Endodermal cell (in vitro differentiated cells): ENCODE results near the gene CACNB1. TPM values are rescaled to one million over a fixed set of nuclear protein-coding genes. Genes with fewer than 3 reads are reported as not detected.

Experiments
- DNase-seq: peaks from one replicate; pipeline ENCODE4 v3.0.0-alpha.2; 2017
- H3K27ac ChIP-seq: 2 replicates; pipeline ENCODE4 v1.5.1; 2013; ENCODE audit warnings: mild to moderate bottlenecking, low read depth, low read length, moderate library complexity
- H3K27me3 ChIP-seq: 2 replicates; pipeline ENCODE4 v1.6.1; 2013; ENCODE audit warnings: mild to moderate bottlenecking, low read length, moderate library complexity; ENCODE audit not compliant: insufficient read depth, control insufficient read depth, poor library complexity, severe bottlenecking
- H3K36me3 ChIP-seq: 2 replicates; pipeline ENCODE4 v1.7.0; 2013; ENCODE audit warnings: mild to moderate bottlenecking, low read length, moderate library complexity; ENCODE audit not compliant: control insufficient read depth, insufficient read depth
- H3K4me1 ChIP-seq: one replicate; pipeline ENCODE4 v1.7.0; 2013; ENCODE audit warnings: low read length; ENCODE audit not compliant: control insufficient read depth, insufficient read depth
- H3K4me3 ChIP-seq: 2 replicates; pipeline ENCODE4 v1.5.1; 2013; ENCODE audit warnings: mild to moderate bottlenecking, low read length, moderate library complexity
- H3K9ac ChIP-seq: 2 replicates; pipeline ENCODE4 v1.6.1; 2013; ENCODE audit warnings: mild to moderate bottlenecking, low read length, moderate library complexity; ENCODE audit not compliant: poor library complexity, severe bottlenecking; ENCODE audit errors: extremely low read depth
- H3K9me3 ChIP-seq: 2 replicates; pipeline ENCODE4 v1.6.1; 2013; ENCODE audit warnings: mild to moderate bottlenecking, low read length, moderate library complexity; ENCODE audit not compliant: control insufficient read depth
- H3K27ac Mint-ChIP-seq: 2 replicates; pipeline ENCODE4 v1.8.0; 2020; ENCODE audit warnings: mixed read lengths
- H3K27me3 Mint-ChIP-seq: 2 replicates; pipeline ENCODE4 v1.8.0; 2021; ENCODE audit warnings: mild to moderate bottlenecking, mixed read lengths; ENCODE audit not compliant: insufficient read depth
- H3K36me3 Mint-ChIP-seq: 2 replicates; pipeline ENCODE4 v1.8.0; 2020; ENCODE audit warnings: low read depth, mixed read lengths
- H3K4me1 Mint-ChIP-seq: 2 replicates; pipeline ENCODE4 v1.8.0; 2020; ENCODE audit warnings: mixed read lengths
- H3K4me3 Mint-ChIP-seq: 2 replicates; pipeline ENCODE4 v1.8.0; 2020; ENCODE audit warnings: mild to moderate bottlenecking, moderate library complexity, mixed read lengths
- H3K9me3 Mint-ChIP-seq: 2 replicates; pipeline ENCODE4 v1.8.0; 2020; ENCODE audit warnings: mild to moderate bottlenecking, mixed read lengths
- WGBS, 2 experiments: methylation state at CpG; one replicate each; pipeline versions ENCODE4 v1.1.5 to v1.1.7; 2013; ENCODE audit warnings: missing lambda C conversion rate in 2 of 2, mixed read lengths in 1 of 2; ENCODE audit not compliant: insufficient coverage in 1 of 2, insufficient read length in 1 of 2; 5-methylcytosine and 5-hydroxymethylcytosine counted together
- long read RNA-seq, 4 experiments: library from polyadenylated mRNA in 2 of 4; library from RNA in 1 of 4; library from capped mRNA in 1 of 4; stranded (forward) in 3 of 4; unstranded in 1 of 4; transcript quantifications; one replicate each; pipeline ENCODE4 v2.0.0, GENCODE V29; 2020 to 2021; ENCODE audit warnings: inconsistent platforms in 1 of 4
- polyA plus RNA-seq, 2 experiments: library from polyadenylated mRNA; stranded (reverse); fragments of 50-300 nt; gene quantifications; one replicate each; pipeline ENCODE4 v1.2.3, GENCODE V29; 2013
- total RNA-seq, 2 donors: library from RNA; stranded (reverse); fragmentation: NEBNext Ultra II Directional in 1 of 2; extraction: Animal tissue kit (Norgen Biotek cat#: 25700) in 1 of 2; gene quantifications; 2 replicates in 1 of 2; 3 replicates in 1 of 2; pipeline ENCODE4 v1.2.1, GENCODE V29; 2021
- TF ChIP-seq, protein P1 (sequence below): fragments of 200-600 bp; sonication (generic); conservative IDR thresholded peaks from 2 replicates; pipeline ENCODE4 v1.5.0; 2021; ENCODE audit warnings: antibody characterized with exemption, mild to moderate bottlenecking

Gene CACNB1
- 10 to 100 TPM; 12.2 to 13.2 TPM for total RNA-seq
- 15.9 TPM for polyA plus RNA-seq (2013, experiment 1 of 2)
- 12.4 TPM for polyA plus RNA-seq (2013, experiment 2 of 2)
- long read RNA-seq, experiment 1, partial matches to known transcripts, result 4 of 4 reads
- long read RNA-seq, experiment 1, other reads (novel, unspliced or antisense), result 0 of 4 reads
- long read RNA-seq, experiment 2, transcript CACNB1-212 (13 exons, 3,722 nt), result major isoform, 9 of 22 reads
- long read RNA-seq, experiment 2, partial matches to known transcripts, result 2 of 22 reads
- long read RNA-seq, experiment 2, other reads (novel, unspliced or antisense), result 11 of 22 reads
- long read RNA-seq, experiment 3, partial matches to known transcripts, result 0 of 3 reads
- long read RNA-seq, experiment 3, other reads (novel, unspliced or antisense), result 2 of 3 reads
- long read RNA-seq, experiment 4, partial matches to known transcripts, result 1 of 1 reads
- long read RNA-seq, experiment 4, other reads (novel, unspliced or antisense), result 0 of 1 reads

DNA sequence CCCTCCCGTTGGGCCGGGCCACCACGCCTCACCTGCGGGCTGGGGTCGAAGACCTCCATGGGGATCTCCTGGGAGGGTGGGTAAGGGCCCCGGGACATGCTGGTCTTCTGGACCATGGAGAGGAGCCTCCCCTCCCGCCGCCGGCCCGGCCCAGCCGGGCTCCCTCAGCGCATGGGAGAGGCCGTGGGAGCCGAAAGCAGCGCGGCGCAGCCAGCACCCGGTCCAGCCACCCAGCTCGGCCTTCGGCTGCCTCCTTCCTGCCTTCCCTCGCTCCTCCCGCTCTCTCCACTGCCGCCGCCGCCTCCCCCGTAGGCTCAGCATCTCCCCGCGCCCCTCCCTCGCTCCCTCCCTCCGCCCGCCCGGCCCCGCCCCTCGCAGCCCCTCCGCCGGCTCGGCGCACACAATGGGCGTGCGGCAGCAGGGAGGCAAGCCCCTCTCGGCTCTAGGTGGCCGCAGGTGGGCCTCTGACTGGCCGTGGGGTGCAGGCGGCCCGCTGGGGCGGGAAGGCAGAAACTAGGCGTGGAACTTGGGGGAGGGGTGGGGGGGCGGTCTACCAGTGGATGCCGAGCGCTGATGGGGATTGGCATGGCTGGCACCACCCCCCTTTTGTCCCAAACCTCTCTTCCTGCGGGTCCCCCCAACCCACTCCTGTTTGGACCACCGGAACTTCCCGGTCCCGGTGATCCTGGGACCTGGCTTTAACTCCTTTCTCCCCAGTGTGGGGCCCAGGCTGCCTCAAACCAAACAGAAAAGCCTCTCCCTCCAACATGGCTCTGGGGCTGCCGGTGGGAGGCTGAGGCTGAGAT is at the start of gene CACNB1:
Gene CACNB1, minus strand, starts transcription at position 290 of the 806 bp plus-strand sequence. Its CDS starts 174 bp downstream, at position 116.
- peaks cover 31% of the 10 kb centered on the region for H3K36me3 Mint-ChIP-seq
- H3K4me3 ChIP-seq, result peak within 1 kb of the TSS; percentile 79
- no peak within 1 kb of the TSS for H3K27ac ChIP-seq
- WGBS, 2 experiments, result 0 to 1% methylated on average over 26 to 52 of the region's 55 CpGs
- TF ChIP-seq, protein P1, sequence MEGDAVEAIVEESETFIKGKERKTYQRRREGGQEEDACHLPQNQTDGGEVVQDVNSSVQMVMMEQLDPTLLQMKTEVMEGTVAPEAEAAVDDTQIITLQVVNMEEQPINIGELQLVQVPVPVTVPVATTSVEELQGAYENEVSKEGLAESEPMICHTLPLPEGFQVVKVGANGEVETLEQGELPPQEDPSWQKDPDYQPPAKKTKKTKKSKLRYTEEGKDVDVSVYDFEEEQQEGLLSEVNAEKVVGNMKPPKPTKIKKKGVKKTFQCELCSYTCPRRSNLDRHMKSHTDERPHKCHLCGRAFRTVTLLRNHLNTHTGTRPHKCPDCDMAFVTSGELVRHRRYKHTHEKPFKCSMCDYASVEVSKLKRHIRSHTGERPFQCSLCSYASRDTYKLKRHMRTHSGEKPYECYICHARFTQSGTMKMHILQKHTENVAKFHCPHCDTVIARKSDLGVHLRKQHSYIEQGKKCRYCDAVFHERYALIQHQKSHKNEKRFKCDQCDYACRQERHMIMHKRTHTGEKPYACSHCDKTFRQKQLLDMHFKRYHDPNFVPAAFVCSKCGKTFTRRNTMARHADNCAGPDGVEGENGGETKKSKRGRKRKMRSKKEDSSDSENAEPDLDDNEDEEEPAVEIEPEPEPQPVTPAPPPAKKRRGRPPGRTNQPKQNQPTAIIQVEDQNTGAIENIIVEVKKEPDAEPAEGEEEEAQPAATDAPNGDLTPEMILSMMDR, result no peak
- peak within 1 kb of the TSS; percentile 25 for H3K9ac ChIP-seq
- no peak within 1 kb of the TSS for H3K27ac Mint-ChIP-seq
- no peaks in the 10 kb centered on the region for H3K4me1 ChIP-seq
- peak; percentile 98 for DNase-seq
- peak within 1 kb of the TSS; percentile 98 for H3K4me3 Mint-ChIP-seq
- peaks cover 36% of the 10 kb centered on the region for H3K4me1 Mint-ChIP-seq
- no peaks in the 10 kb centered on the region for H3K27me3 ChIP-seq
- H3K9me3 Mint-ChIP-seq, result no peaks in the 10 kb centered on the region
- H3K36me3 ChIP-seq, result peaks cover 30% of the 10 kb centered on the region
- no peaks in the 10 kb centered on the region for H3K9me3 ChIP-seq
- no peaks in the 10 kb centered on the region for H3K27me3 Mint-ChIP-seq

DNA sequence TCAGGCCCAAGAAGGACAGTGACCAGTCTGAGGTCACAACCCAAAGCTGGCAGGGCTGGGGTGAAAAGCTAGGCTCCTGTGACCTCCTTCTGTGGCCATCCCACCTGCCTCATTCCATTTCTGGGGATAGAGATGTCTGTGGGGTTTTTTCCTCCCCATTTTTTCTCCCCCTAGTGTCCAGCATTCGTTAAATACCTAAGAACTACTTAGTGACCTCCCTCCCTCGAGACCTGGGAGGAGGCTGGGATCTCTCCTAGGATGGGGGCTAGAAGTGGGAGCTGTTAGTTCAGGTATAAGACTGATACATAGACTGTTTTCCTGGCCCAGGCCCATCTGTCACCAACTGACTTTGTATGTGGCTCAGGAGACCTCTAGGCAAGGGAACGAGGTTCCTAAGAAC is 48.8 kb upstream of the CACNB1 start:
- H3K4me1 Mint-ChIP-seq, result peaks cover 17% of the 10 kb centered on the region

More for the DNA sequence above, 48.8 kb upstream of the CACNB1 start:
- Histone ChIP-seq H3K4me3 (no peak overlapping the region), H3K27ac (no peak overlapping the region), H3K36me3 (no peaks in the 10 kb centered on the region), H3K4me1 (no peaks in the 10 kb centered on the region), H3K9ac (no peak overlapping the region), H3K27me3 (no peaks in the 10 kb centered on the region), H3K9me3 (no peaks in the 10 kb centered on the region)
- H3K27me3 Mint-ChIP-seq, result no peaks in the 10 kb centered on the region
- H3K36me3 Mint-ChIP-seq, result no peaks in the 10 kb centered on the region
- no peak overlapping the region for H3K27ac Mint-ChIP-seq
- no peaks in the 10 kb centered on the region for H3K9me3 Mint-ChIP-seq
- peak; percentile 48 for DNase-seq
- TF ChIP-seq, protein P1, result peak; percentile 31
- WGBS, 2 experiments, result 89 to 92% methylated on average over 1 to 2 of the region's 3 CpGs
- H3K4me3 Mint-ChIP-seq, result no peak overlapping the region
